OCI-LY3 (cell line): Measurements from ENCODE around the gene LSM3.

Experiments used
- H2AFZ ChIP-seq: fragments of 200-600, 300-600 bp; shearing (Covaris generic); 2 replicates; pipeline ENCODE4 v1.6.0; 2014; ENCODE audit warnings: antibody characterized with exemption, low read depth, low read length
- H3K27ac ChIP-seq: fragments of 200-600, 300-600 bp; sonication (generic); 2 replicates; pipeline ENCODE4 v1.5.1; 2014; ENCODE audit warnings: mild to moderate bottlenecking, low read length, moderate library complexity, mixed read lengths
- H3K27me3 ChIP-seq: fragments of 200-600, 300-600 bp; sonication (generic); 2 replicates; pipeline ENCODE4 v1.6.1; 2014; ENCODE audit warnings: low read depth, low read length, mixed read lengths
- H3K36me3 ChIP-seq: fragments of 200-600, 300-600 bp; sonication (generic); replicated peaks from 2 replicates; pipeline ENCODE3; 2014; ENCODE audit warnings: low read depth, low read length, mixed read lengths
- H3K4me1 ChIP-seq: fragments of 300-600, 200-600 bp; sonication (generic); 2 replicates; pipeline ENCODE4 v1.6.1; 2014; ENCODE audit warnings: low read length, mixed read lengths
- H3K4me2 ChIP-seq: fragments of 200-600, 300-600 bp; sonication (generic); 2 replicates; pipeline ENCODE4 v1.6.1; 2014; ENCODE audit warnings: low read length, mixed read lengths
- H3K4me3 ChIP-seq: fragments of 300-600, 200-600 bp; sonication (generic); 2 replicates; pipeline ENCODE4 v1.5.1; 2014; ENCODE audit warnings: antibody characterized with exemption, mild to moderate bottlenecking, low read length, moderate library complexity
- H3K79me2 ChIP-seq: fragments of 300-600, 200-600 bp; shearing (Covaris generic); 2 replicates; pipeline ENCODE4 v1.6.1; 2014; ENCODE audit warnings: mild to moderate bottlenecking, low read length, mixed read lengths
- H3K9ac ChIP-seq: fragments of 300-600, 200-600 bp; shearing (Covaris generic); 2 replicates; pipeline ENCODE4 v1.6.0; 2014; ENCODE audit warnings: mild to moderate bottlenecking, low read length, moderate library complexity
- H3K9me3 ChIP-seq: fragments of 200-600, 300-600 bp; shearing (Covaris generic); 2 replicates; pipeline ENCODE4 v1.6.1; 2014; ENCODE audit warnings: low read length, mixed read lengths; ENCODE audit not compliant: insufficient read depth
- H4K20me1 ChIP-seq: fragments of 200-600, 300-600 bp; sonication (generic); 2 replicates; pipeline ENCODE4 v1.6.1; 2016; ENCODE audit warnings: low read length, mixed read lengths; ENCODE audit not compliant: insufficient read depth
- EZH2phosphoT487 ChIP-seq: fragments of 200-600 bp; shearing (Covaris generic); IDR thresholded peaks from 2 replicates; pipeline ENCODE4 v1.6.1; 2018; ENCODE audit warnings: antibody characterized with exemption, mixed run types, low read depth
- TF ChIP-seq, protein P1 (sequence below): fragments of 200-600, 300-600 bp; sonication (generic); IDR thresholded peaks from 2 replicates; pipeline ENCODE4 v1.5.1; 2014; ENCODE audit warnings: antibody characterized with exemption, low read length, low read depth

LSM3 gene

DNA sequence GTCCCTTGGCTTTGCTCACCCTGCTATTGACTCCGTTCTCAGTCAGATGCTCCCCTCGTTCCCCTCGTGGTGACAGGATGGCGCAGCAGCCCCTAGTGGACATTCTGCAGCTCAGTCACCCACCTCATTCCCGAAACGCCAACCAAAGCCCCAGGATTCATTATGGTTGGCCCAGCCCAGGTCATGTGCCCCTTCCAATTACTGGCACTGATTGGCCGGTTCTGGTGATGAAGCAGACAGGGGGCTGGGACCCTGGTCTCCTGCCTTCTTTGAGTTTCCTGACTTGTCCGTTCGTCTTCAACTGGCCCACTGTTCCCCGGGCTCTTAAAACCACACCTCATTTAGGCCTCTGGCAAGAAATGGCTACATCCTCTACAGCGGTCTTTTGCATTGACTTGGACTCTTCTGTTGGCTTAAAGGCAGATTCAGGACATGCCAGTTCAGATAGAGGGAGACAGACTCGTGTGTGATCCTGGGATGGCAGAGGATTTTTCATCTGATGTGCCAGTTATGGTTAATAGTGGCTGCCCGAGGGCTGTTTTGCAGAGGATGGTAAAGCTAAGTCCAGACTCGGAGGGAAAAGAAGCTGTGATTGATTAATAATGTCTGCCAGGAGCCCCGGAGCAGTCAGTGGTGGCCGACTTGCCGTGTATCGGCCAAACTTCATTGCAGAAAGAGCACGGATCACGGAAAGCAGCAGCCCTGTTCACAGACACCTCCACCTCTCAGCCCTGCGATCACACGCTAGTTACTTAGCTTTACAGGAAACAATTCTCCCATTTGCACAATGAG, 37.8 kb downstream of the LSM3 start:
- Histone ChIP-seq H3K4me3 (no peak overlapping the region), H4K20me1 (no peaks in the 10 kb centered on the region), H2AFZ (no peak overlapping the region), H3K9me3 (peaks cover 8% of the 10 kb centered on the region), H3K27ac (no peak overlapping the region), H3K27me3 (no peaks in the 10 kb centered on the region), H3K9ac (no peak overlapping the region), H3K79me2 (no peaks in the 10 kb centered on the region), H3K4me1 (no peaks in the 10 kb centered on the region), H3K4me2 (no peak overlapping the region), H3K36me3 (peaks cover under 1% of the 10 kb centered on the region)
- TF ChIP-seq EZH2phosphoT487, result no peak
- TF ChIP-seq, protein P1, sequence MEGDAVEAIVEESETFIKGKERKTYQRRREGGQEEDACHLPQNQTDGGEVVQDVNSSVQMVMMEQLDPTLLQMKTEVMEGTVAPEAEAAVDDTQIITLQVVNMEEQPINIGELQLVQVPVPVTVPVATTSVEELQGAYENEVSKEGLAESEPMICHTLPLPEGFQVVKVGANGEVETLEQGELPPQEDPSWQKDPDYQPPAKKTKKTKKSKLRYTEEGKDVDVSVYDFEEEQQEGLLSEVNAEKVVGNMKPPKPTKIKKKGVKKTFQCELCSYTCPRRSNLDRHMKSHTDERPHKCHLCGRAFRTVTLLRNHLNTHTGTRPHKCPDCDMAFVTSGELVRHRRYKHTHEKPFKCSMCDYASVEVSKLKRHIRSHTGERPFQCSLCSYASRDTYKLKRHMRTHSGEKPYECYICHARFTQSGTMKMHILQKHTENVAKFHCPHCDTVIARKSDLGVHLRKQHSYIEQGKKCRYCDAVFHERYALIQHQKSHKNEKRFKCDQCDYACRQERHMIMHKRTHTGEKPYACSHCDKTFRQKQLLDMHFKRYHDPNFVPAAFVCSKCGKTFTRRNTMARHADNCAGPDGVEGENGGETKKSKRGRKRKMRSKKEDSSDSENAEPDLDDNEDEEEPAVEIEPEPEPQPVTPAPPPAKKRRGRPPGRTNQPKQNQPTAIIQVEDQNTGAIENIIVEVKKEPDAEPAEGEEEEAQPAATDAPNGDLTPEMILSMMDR, result peak; percentile 23; the same call in 1 of the 2 replicates

- no peaks in the 10 kb centered on the region for H4K20me1 ChIP-seq
- H3K36me3 ChIP-seq, result peaks cover 4% of the 10 kb centered on the region
- H3K27ac ChIP-seq, result no peak overlapping the region
- H3K9me3 ChIP-seq, result peaks cover 12% of the 10 kb centered on the region
- no peak overlapping the region for H3K4me2 ChIP-seq
- no peaks in the 10 kb centered on the region for H3K79me2 ChIP-seq
- no peak for TF ChIP-seq EZH2phosphoT487
- TF ChIP-seq, protein P1, result no peak
- H3K4me3 ChIP-seq, result no peak overlapping the region
- H3K4me1 ChIP-seq, result peaks cover 10% of the 10 kb centered on the region
- H2AFZ ChIP-seq, result no peak overlapping the region
- H3K27me3 ChIP-seq, result no peaks in the 10 kb centered on the region
- no peak overlapping the region for H3K9ac ChIP-seq
Observed at GRCh38 chr3:14218355-14218754, 39.7 kb downstream of the LSM3 start.

DNA sequence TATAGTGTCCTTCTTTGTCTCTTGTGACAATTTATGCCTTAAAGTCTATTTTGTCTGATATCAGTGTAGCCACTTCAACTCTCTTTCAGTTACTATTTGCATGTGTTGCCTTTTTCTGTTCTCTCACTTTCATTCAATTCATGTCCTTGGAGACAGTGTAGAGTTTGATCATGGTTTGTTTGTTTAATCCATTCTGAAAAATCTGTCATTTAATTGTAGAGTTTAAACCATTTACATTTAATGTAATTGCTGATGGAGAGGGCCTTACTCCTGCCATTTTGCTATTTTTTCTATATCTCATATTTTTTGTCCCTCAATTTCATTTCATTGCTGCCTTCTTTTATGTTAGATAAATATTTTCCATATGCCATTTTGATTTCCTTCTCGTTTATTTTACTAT, 42.3 kb downstream of the LSM3 start:
- no peak overlapping the region for H3K4me3 ChIP-seq
- H3K27ac ChIP-seq, result no peak overlapping the region
- H3K36me3 ChIP-seq, result peaks cover 4% of the 10 kb centered on the region
- peaks cover 29% of the 10 kb centered on the region for H3K4me1 ChIP-seq
- no peak overlapping the region for H3K9ac ChIP-seq
- H3K4me2 ChIP-seq, result no peak overlapping the region
- no peaks in the 10 kb centered on the region for H3K27me3 ChIP-seq
- H2AFZ ChIP-seq, result no peak overlapping the region
- H4K20me1 ChIP-seq, result no peaks in the 10 kb centered on the region
- TF ChIP-seq, protein P1, result no peak
- TF ChIP-seq EZH2phosphoT487, result no peak
- H3K9me3 ChIP-seq, result peaks cover 12% of the 10 kb centered on the region
- no peaks in the 10 kb centered on the region for H3K79me2 ChIP-seq

DNA sequence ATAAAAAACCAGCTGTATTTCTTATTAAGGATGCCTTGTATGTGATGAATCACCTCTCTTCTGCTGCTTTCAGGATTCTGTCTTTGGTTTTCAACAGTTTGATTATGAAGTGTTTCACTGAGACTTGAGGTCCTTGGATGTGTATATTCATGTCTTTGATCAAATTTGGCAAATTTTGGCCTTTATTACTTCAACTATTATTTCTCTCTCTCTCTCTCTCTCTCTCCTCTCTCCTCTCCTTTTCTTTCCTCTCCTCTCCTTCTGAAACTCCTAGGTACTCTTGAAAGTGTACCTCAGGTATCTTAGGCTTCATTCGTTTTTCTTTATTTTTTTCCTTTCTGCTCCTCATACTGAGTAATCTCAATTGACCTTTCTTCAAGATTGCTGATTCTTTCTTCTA, 43.3 kb downstream of the LSM3 start:
- Histone ChIP-seq H3K79me2 (no peaks in the 10 kb centered on the region), H3K27me3 (no peaks in the 10 kb centered on the region), H3K27ac (no peak overlapping the region), H3K4me1 (peaks cover 31% of the 10 kb centered on the region), H3K4me3 (no peak overlapping the region), H3K9me3 (peaks cover 12% of the 10 kb centered on the region), H4K20me1 (no peaks in the 10 kb centered on the region), H3K9ac (no peak overlapping the region), H3K36me3 (peaks cover 4% of the 10 kb centered on the region), H3K4me2 (no peak overlapping the region), H2AFZ (no peak overlapping the region)
- no peak for TF ChIP-seq EZH2phosphoT487
- TF ChIP-seq, protein P1, result no peak
